Measurements from ENCODE around the gene IVL.

DNA sequence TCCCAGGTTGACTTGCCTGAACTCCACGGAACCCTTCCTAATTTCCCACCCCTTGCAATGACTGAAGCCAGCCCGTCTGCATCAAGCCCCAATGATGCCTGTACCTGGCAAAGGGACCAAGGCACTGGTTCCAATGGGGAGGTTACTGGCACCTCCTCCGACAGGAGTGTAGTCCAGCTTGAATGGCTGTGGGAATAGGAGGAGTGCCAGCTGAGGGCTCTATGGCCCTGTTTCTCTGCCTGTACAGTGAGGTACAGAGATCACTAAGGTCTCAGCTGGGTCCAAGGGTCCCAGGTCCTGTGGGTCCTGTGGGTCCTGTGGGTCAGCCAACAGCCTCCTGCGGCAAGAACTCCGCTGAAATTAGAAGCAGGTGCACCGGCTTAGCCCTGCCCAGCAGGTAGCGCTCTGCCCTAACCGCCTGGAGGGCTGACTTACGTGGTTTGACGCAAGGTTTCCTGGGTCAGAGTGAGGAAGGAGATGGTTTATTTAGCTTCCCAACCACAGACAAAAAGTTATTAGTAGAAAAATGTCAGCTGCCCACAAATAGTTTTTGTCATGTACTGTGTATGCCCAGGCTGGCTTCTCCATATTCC is 52.2 kb downstream of the IVL start:
- TF ChIP-seq EZH2 (IDR thresholded peaks at IDR 0.05; ENCODE audit: borderline replicate concordance, low read depth, low read length, severe bottlenecking) (no peak), CTCF (IDR thresholded peaks at IDR 0.05; ENCODE audit: extremely low read depth in 1 of 2, insufficient read depth in 1 of 2, low read depth in 1 of 2, low read length in 2 of 2) (no peak)

Measured in endothelial cell of umbilical vein (primary cell).